IPS DF 4.7 (cell line): ENCODE data around the gene SMOC2.

Experiments used
- DNase-seq: peaks from one replicate; pipeline ENCODE4 v3.0.0-alpha.2; 2013; ENCODE audit warnings: low spot score; ENCODE audit errors: extremely low read depth

The SMOC2 gene

DNA sequence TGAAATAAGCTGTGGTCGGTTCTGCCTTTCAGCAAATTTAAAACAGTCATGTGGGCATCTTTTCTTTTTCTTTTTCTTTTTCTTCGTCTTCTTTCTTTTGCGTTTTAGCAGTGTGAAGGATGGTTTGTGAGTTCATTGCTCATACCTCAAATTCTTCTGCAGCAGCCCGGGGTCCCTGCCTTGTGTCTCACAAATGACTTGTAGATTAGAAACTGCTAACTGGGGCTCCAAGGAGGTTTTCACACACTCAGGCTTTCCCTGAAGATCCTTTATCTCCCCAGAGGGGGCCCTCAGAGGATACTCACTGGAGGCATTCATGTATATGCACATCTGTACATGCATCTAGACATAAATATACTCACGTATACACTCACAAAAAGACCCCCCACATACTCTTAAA is 1.7 kb downstream of the SMOC2 start:
- no peak for DNase-seq

DNA sequence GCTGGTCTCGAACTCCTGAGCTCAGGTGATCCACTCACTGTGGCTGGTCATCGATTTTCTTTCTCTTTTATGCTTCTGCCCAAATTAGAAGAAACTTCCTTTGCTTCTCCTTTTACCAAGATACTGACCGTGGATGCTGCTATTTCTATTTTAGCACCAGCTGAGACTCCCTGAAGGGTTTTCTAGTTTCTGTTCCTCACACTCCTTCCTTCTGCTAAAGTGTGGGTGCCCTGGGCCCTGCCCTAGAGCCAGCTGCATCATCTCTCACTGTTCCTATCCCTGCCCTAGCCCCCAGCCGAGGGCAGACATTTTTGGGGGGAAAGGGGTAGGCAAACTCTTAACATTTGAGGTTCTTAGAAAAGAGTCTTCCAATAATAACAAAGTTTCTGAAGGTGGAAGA is 6.3 kb downstream of the SMOC2 start:
- no peak for DNase-seq

DNA sequence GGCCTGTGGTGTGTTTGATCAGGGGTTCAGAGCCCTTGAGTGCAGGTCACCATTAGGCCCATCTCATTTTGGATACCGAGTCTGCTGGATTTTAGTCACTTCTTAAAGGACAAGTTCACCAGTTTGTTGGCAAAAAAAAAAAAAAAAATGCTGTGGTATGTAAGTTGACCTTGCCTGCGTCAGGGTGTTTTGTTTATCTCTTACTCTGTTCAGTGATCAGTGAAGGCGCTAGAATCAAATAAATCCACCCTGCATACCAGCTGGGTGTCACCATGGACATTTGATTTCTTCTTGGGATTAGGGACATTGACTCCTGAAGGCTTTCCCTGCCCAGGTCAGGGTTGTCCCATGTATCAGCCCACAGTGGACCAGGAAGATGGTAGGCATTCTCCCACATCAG is 6.7 kb downstream of the SMOC2 start:
- no peak for DNase-seq

DNA sequence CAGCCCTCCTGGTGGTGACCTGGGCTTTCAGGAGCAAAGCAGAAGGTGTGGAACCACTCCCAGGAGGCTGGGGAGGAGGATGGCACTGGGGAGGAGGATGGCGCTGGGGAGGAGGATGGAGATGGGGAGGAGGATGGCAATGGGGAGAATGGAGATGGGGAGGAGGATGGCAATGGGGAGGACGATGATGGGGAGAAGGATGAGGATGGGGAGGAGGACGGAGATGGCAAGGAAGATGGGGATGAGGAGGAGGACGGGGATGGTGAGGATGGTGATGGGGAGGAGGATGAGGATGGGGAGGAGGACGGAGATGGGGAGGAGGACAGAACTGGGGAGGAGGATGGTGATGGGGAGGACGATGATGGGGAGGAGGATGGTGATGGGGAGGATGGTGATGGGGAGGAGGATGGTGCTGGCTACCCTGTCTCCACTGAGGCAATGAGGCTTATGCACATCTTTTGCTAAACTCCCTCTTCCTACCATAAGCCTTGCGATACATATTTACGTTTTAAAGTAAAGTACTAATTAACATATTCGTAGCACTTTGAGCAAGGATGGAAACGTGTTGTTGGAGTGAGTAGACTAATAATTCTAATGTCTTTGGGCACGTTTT is 7.4 kb downstream of the SMOC2 start:
- no peak for DNase-seq

DNA sequence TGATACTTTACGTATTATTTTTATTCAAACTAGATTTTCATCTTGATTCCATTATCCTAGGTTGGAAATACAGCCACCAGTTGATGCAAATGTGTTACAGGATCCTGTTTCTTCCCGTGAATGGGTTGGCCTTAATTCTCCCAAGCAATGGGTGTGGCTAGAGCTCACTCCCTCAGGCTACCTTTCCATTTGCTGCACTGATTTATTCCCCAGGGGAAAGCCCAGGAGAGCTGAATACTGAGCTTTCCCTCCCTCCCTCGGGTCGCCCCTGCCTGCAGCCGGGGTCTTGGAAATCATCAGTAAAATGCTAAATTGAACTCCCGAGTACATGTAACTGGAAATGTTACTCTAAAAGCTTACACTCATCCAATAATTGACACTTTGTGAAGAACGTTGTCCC is 9.9 kb downstream of the SMOC2 start:
- no peak for DNase-seq

DNA sequence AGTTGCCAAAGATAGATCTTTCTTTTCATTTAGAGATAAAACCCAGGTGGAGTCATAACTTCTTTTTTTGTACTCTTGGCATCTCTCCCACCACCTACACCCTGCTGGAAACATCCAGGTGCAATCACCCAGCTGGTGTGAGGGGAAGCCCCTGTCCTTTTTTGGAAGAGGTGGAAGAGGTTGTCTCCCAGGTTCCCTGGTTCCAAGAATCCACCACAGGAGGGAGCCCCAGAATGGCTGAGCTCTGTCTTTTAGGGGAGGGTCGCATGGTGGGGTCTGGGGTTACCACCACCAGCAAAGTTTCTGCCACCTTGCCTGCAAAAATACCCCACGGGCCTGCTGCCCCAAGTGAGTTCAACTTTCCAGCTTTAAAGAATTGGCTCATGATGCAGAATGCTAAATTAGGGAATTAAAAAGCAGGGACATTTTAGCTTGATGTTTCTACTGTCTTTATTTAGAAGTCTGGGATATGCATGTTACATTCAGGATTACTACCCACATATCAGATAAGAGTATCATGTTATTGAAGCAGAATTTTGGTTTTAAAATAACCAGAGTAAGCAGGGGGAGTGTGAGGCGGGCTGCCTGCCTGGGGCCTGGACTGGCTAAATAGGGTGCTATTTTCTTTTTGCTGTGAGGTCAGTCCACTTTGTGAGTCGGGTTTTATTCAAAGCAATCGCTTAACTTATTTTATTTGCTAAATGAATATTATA is 11.0 kb downstream of the SMOC2 start:
- DNase-seq: no peak

DNA sequence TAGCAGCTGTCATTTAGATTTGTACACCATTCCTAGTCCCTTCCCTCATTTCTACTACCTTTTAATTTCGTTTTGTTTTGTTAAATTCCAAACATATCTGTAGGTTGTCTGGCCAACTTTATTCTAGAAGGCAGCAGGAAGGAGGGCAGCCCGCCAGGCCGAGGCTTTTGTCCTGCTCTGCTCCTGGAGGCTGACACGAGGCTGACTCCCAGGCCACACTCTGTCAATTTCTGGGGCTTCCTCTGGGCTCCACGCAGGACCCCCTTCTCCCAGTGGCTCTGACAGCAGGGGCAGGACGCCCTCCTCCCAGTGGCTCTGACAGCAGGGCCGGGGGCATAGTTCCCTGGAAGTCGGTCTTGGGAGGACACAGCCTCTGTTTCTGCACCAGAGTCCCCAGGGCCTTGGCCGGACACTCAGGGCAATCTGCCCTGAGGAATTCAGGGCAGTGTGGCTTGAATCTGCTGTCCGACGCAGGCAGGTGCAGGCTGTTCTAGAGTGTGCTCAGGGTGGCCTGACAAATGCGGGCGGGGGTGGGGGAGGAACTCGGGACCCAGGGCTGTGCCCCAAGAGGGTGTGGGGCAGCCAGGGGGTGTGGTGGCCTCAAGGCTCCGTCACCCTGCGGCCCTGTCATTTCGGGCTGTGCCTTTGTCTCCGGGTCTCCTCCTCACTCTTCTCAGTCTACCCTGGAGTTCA is 11.8 kb downstream of the SMOC2 start:
- no peak for DNase-seq

DNA sequence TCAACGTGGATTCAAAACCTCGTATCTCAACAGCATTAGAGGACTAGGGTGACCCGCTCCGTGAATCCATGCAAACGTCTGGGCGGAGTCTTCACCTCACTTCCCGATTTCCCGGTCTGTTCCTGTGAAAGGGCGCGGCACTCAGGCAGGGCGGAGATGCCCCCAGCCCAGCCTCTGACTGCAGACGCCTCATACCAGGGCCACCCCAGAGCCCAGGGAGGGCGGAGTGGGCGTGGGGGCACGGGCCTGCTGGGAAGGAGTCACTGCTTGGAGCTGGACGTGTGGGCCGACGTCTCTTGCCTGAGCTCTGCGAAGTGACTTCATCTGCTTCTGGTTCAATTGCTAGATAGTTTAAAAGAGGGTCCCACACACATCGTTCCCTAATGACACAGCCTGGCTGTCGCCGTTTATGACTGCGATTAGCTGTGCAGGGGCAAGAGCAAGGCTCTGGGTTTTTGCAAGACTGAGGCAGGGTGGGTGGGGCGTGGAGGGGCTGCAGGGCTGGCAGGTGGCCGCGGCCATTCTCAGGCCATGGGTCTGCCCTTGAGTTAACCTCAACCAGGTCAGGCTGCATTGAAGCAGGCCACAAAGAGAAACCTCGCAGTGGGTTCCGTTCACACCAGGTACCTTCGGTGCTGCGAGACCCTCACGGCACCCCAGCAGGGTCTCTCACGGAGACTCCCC is 15.0 kb downstream of the SMOC2 start:
- no peak for DNase-seq

DNA sequence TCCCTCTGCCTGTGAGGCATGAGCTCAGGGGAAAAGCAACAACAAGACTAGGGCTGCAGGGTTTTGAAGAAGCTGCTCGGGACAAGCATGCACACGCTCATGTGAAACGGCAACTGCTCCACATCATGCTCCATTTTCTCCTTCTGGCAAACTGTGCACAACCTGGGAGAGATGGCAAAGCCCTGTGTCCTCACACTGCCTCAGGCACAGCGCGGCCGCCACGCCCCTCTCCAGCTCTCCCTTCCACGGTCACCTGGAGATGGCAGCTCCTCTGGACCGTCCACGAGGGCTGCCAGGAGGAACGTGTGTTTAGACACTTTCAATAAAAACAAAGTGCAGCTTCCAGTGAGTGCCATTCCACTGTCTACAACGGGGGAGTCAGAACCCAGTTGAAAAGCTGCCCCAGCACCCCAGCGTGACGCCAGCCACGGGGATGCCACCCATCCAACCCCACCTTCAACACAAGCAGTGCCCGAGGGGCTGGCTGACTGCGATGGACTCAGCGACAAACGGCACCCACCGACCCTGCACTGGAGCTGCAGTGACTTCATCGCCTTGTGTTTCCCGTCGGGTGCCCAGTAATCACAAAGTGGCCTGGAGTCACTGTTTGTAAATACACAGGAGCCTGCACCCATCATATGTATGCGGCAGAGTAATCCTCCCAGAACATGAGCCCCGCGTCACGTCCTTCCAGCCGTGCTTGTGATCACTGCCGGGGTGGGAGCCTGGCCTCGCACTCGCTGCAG is 16.1 kb downstream of the SMOC2 start:
- no peak for DNase-seq

DNA sequence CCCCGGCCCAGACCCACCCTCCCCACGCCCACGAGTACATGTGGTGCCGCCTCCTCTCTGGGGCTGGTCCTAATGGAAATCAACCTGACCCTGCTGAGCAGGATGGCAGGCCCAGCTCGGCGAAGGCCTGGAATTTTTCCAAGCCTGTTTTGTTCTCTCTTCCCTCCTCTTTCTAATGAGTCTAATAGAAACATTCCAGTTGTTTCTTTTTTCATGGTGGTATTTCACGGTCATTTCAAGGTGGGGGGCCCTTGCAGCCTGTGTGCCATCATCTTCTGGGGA is 16.6 kb downstream of the SMOC2 start:
- no peak for DNase-seq

DNA sequence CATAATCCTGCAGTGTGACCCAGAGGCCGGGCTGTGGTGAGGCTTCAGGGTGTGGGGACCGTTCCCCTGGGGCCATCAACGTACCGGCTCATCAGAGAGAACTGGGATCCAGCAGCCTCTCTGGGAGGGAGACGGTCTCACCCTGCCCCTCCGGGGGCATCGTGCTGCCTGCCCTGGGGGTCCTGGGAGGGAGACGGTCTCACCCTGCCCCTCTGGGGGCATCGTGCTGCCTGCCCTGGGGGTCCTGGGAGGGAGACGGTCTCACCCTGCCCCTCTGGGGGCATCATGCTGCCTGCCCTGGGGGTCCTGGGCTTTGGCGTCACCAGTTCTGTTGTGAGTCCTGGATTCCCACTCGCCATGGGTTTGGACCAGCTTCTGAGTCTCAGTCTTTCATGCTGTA is 17.1 kb downstream of the SMOC2 start:
- DNase-seq: no peak

DNA sequence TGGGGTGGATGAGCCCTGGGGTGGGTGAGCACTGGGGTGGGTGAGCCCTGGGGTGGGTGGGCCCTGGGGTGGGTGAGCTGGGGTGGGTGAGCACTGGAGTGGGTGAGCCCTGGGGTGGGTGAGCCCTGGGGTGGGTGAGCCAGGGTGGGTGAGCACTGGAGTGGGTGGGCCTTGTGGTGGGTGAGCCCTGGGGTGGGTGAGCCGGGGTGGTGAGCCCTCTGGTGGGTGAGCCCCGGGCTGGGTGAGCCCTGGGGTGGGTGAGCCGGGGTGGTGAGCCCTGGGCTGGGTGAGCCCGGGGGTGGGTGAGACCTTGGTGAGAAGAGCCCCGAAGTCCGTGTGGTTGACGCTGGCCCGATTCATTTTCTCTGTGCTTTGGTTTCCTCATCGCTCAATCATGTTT is 18.6 kb downstream of the SMOC2 start:
- no peak for DNase-seq

DNA sequence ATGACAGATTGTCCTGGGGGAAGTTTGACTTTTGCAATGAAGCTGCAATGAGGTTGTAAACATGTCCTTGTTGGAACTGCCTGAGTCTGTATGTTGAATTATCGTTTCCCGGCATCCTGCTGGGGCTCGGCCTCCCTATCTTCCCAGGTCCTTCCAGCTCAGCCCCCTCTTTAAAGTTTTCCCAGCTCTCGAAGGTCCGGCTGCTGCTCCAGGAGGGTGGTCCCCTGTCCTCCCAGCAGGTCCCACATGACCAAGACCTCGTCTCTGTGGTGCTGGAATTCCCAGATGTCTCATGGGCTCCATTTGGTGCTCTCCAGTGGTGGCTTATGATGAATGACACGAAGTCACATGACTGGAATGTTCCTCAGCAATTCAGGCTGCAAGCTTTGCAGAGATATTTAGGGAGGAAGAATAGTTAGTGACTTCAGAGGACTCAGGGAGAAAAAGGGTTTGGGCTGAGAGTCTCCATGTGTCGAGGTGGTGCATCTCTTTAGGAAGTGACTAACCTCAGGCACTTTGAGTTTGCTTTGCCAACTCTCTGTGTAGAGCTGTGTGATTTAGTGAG is 21.4 kb downstream of the SMOC2 start:
- no peak for DNase-seq

DNA sequence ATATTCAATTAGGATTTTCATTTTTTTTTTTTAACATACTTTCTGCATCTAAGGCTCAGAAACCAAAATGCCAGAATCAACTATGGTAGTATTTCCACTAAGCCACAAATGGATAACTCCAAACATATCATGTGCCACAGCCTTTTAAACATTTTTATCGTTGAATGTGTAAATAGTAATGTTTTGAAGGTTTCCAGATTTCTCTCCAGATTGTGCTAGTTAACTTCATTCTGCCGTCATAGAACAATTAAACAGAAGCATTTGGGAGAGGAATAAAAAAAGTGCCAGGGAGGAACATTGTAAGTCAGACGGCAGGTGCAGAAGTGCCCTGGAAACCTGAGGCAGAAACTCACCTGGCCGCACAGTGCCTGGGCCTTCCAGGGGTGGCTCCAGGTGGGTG is 23.6 kb downstream of the SMOC2 start:
- DNase-seq: no peak

DNA sequence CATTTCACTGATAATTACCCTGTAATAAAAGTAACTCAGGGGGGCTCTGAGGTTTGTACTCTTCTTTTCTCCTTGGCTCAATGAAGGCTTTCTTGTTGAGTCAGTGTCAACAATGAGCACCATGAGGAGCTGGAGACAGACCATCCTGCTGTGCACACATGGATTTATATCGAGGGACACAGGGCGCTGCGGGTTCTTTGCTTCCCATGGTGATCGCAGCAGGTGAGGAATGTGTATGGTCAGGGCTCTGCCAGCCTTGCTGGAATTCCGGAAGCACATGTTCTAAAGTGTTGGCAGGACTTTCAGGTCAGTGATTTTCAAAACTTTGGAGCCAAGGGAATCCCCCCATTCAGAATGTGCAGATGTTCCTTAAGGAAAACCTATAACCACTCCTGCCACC is 27.1 kb downstream of the SMOC2 start:
- DNase-seq: no peak

DNA sequence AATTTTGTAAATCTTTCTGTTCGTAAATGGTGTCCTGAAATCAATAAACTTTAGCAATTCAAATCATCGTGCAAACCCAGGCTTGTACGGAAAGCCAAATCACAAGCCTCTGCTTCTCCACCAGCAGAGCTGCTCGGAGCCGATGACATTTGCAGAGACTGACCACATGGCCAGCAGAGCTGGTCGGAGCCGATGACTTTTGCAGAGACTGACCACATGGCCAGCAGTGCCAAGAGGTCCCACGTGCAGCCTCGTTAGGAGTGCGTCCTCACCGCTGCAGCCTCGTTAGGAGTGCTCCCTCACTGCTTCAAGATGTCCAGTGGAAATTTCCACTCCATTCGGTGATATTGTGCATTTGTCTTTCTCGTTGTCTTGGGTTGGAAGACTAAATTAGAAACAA is 28.5 kb downstream of the SMOC2 start:
- DNase-seq: no peak

DNA sequence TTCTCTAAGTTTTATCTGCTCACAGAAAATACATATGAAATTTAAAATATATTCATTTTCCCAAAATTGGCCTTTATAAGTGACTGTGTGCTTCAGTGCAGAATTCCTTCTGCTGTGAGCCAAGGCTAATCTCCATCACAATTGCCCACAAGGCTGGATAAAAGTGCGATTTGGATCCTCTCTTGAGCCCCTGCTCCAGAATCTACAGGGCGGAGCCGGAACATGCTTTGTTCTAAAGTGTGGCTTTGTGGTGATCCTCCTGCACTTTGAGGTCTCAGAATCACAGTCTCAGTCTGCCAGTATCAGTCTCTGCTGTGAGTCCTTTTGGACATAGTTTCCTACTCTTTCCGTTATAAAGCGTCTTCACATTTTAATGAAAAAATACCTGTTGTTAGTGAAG is 28.9 kb downstream of the SMOC2 start:
- DNase-seq: no peak

DNA sequence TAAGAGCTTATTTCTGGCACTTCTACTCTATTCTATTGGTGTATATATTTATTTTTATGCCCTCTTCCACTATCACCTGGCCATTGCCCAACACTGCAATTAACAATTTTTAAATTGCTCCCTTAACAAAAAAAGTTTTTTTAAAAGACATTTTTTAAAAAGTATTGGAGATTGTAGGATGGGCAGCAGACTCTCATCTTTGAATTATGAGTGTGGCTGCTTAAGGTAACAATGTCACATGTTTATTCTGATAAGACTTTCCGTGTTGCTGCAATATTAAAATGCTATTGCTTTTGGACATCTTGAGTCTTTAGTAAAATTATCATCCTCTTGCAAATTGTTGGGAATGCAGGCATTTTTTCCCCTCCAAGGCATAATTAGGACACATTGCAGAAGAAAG is 31.4 kb downstream of the SMOC2 start:
- no peak for DNase-seq

DNA sequence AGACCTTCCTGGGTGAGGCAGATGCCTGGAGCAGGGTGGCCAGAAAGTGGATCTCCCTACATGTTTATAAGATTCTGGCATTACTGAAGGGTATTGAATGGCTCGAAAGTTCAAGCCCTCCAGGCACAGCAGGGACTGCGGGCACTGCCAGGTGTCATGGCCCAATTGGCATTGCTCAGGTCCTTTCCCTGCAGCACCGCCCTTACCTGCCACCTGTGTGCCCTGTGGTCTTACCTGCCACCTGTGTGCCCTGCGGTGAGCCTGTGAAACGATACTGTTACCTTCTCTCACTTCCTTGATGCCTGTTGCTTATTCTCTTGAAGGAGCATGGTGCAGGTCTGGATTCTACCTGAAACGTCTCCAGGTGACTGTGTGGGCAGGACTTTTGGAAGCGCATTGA is 32.2 kb downstream of the SMOC2 start:
- DNase-seq: no peak

DNA sequence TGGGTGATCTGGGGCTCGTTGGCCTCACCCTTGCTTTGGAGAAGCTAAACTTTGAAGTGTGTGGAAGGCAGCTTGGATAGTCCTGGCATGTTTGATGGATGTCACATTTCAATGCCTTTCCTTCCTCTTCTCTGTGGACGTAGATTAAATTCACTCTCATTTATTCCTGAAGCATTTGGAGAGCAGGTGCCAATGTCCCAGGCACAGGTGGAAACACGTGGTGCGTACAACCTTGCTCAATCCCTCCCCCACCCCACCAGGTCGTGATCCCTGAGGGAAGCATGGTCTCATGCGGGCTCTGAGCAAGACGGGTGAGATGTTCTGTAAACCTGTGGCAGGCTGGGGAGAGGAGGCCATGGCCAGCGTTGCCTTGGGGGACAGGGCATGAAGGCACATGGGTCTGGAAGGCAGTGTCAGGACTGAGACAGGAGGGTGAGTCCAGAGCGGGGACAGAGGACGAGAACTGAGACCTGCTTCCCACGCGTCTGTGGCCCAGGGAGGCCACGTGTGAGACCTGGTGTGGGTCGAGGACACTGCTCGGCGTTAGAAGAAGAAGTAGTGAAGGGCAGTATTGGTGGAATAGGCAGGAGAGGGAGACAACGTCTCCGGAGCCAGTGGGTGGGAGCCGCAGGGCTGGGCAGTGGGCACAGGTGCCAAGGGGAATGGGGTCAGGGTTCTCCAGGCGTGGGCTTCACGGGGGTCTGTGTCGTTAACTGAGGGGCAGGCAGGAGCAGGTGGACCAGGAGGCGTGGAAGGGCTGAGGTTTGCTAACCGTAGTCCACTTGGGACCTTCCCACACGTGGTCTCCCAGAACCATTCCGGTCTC is 34.4 kb downstream of the SMOC2 start:
- DNase-seq: no peak

DNA sequence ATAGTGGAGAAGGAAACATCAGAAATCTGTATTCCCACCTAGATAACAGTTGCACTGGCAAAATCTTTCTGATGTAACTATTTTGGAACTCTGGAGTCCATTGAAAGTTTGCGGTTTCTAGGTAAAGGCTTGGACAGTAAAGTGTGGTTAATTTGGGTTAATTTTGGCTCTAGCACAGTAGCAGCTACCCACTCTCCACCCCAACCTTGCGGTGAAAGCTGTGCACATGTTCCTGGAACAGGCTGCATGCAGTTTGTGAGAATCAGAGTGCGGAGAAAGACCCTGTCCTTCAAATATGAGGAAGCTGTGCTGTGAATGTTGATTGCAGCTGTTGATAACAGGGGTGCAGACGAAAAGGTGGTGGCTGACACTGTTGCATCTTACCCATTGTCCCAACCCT is 38.4 kb downstream of the SMOC2 start:
- DNase-seq: no peak
